GM19395 (cell line): ENCODE data around the gene FOXO3.

Experiments used
- ATAC-seq: cut with Tn5 transposase; IDR thresholded peaks from one replicate; pipeline ENCODE4 v1.9.1; 2021; ENCODE audit warnings: mild to moderate bottlenecking, moderate library complexity; ENCODE audit not compliant: unreplicated experiment

The FOXO3 gene

GRCh38 chr6:108574457-108575141 is 13.9 kb downstream of the FOXO3 start:
- no peak for ATAC-seq

DNA sequence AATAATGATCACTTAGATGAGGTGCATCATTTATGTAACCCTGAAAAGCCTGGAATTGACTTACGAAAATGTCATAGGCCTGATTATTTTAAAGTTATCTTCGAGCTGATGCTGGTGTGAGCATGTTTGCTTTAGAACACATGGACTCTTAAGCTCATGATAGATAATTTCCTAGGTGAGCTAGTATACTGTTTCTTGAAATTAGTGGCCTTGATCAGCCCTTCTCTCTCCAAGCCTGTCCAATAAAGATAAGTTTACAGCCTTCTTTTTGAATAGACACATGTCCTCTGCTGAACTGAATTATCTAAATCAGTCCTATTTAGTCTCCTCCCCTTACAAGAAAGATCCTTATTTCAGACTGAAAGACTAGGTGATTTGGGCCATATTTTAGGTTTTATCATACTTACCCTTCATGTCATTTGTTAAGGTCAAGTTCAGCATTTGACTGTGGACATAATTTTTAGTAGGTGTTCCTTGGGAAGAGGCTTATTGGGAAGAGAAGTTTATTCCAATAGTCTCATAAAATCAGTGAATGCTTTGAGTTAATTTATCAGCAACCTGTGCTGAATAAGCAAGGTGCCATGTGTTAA is 15.3 kb downstream of the FOXO3 start:
- ATAC-seq, result no peak

GRCh38 chr6:108576709-108577108 is 16.0 kb downstream of the FOXO3 start:
- no peak for ATAC-seq

DNA sequence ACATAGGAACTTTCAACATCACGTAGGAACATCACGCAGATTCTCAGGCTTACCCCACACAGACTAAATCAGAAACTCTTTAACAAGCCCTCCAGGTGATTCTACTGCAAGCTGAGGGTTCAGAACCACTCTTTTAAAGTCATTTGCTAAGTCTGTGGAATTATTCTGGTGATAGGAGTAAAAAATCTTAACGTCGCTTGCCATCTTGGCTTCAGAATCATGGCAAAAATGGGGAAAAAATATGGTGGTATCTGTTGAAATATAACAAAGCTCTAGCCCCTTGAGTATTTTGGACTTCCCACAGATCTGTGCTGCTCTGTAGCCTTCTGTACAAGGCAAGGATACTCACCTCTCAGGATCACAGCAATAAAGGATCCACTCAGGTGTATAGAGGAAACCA is 17.4 kb downstream of the FOXO3 start:
- no peak for ATAC-seq

DNA sequence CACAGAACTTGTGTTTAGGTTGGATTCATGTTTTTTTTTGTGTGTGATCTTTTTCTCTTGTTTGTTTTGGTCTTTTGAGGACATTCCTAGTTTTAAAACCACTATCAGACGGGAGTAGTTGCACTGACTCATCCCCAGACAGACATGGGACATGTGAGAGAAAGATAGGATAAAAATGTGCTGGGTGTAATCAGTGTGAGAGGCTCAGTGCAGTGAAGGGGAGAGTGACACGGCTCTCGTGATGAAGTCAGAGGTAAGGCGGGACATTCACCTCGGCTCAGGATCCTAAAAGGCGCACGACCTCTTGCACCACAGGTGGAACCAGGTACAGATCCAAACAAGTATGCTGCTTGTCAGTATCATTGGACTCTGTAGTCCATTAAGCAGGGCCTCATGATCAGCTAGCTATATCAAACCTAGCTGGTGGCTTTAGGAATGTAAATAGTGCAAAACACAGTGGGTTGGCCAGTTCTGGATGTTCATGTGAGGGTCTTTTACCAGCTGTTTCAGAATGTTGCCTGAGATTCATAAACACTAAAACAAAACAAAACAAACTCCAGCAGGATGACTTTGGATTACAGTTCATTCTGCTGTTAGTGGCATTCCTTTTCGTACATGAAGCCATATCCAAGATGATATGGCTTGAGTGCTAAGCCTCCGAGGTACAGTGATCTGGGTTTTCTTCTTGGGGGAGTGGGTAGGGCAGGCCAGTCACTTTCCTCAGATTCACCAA is 18.0 kb downstream of the FOXO3 start:
- no peak for ATAC-seq

GRCh38 chr6:108579328-108579721 is 18.6 kb downstream of the FOXO3 start:
- no peak for ATAC-seq

GRCh38 chr6:108580646-108581045 is 19.9 kb downstream of the FOXO3 start:
- ATAC-seq, result no peak

DNA sequence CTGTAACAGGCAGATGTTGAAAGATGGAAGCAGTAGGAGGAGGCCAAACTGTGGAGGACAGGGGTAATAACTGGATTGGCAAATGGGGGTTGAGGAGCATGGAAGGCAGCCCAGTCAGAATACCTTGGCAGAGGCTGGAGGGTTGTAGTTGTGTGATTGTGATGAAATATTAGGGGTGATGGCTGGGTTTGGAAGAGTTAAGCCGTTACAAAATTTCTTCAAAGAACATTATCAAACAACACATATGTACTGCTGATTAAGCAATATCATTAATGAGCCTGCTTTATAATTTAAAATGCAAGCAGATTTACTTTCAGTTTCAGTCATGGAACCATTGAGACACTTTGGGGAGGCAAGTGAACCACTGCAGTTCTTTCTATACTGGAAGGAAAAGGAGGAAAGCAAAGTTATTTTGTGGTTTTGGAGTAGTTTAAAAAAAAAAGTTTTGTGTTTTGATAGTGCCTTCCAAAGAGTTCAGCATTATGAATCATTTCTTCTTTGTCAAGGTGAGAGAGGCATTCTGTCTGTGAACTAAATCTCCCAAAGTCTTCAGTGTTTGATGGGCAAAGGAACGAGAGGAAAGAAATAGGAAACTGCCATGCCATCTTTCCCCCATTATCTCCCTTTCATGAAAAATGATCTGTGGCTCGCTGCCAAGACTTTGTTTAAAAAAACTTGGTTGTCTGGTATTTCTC is 20.7 kb downstream of the FOXO3 start:
- no peak for ATAC-seq

GRCh38 chr6:108581932-108582475 is 21.3 kb downstream of the FOXO3 start:
- ATAC-seq, result no peak

GRCh38 chr6:108582618-108583017 is 21.9 kb downstream of the FOXO3 start:
- ATAC-seq, result no peak

GRCh38 chr6:108584323-108584722 is 23.6 kb downstream of the FOXO3 start:
- no peak for ATAC-seq

GRCh38 chr6:108585359-108585758 is 24.6 kb downstream of the FOXO3 start:
- no peak for ATAC-seq

DNA sequence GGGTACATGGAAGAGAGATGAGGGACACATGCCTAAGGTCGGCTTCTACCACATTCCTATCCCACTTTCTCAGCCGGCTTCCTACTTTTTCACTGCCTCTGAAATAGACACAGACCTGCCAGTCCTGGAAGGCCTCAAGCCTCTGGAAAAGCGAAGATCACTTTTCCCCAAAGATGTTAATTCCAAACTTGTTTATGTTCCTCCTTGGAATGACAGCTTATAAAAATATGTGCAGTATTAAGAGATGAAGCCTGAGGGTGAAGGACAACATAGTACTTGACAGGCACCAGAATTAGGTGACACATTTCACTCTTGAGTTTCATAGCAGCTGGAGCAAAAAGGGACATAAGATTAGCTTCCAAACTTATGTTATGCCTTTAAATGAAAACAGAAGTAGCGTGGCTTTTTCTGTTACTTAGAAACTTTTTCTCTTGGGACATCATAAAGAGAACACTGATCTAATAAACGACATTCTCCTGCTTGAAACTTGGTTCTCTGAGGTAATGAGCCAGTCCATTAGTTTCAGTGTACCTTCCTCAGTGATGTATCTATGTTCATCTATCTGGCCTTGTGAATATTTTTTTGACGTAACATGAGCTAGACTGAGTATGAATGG is 25.3 kb downstream of the FOXO3 start:
- no peak for ATAC-seq

DNA sequence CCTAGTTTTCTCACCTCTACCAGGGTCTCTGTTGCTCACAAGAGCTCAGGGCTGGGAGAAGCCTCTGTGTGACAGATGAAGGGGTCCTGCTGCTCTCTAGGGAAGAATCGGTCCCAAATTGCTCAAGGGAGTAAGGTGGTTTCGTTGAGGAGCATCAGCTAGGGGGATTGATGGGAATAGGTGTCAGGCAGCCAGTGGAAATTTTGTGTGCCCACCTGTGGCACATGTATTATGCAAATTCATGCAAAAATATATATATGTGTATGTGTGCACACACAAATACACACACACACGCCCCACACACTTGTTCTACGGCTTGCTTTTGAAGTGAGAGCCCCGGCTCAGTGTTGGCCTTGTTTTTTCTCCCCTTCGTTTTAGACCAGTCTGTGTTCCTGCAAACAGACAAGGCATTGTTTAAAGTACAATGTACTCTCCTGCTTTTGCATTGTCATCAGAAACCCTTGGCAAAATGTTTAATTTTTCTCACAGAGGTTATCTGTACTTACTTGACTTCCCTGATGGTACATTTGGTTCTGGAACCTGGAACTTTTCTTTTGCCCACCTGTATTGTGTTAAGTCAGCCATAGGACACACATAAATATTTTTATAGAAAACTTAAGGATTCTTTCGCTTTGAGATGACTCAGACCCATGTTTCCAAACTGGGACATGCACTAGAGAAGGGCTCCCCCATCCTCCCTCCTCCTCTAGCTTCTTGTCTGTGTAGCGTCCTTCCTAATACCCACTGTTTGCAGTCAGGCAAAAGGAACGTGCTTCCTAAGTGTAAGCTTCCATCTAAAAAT is 26.7 kb downstream of the FOXO3 start:
- no peak for ATAC-seq

DNA sequence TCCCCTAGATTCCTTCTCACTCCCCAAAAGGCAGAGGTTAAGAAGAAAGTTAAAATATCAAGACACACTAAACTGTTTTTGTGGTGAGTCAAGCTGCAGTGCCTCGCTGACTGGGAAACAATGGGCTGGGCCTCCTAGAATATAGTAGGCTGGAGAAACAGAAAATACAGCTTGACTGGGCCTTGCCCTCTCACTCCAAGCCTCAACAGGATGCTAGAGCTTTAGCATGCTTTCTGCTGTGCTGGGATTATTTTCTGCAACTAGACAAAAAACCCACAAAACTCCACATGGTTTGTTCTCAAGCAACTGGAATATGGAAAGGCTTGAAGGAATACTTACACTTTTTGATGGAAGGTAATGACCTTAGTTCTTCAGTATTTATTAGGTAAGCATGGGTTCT is 27.9 kb downstream of the FOXO3 start:
- no peak for ATAC-seq

- ATAC-seq, result peak; percentile 45
Observed at GRCh38 chr6:108589244-108589791, 28.6 kb downstream of the FOXO3 start.

DNA sequence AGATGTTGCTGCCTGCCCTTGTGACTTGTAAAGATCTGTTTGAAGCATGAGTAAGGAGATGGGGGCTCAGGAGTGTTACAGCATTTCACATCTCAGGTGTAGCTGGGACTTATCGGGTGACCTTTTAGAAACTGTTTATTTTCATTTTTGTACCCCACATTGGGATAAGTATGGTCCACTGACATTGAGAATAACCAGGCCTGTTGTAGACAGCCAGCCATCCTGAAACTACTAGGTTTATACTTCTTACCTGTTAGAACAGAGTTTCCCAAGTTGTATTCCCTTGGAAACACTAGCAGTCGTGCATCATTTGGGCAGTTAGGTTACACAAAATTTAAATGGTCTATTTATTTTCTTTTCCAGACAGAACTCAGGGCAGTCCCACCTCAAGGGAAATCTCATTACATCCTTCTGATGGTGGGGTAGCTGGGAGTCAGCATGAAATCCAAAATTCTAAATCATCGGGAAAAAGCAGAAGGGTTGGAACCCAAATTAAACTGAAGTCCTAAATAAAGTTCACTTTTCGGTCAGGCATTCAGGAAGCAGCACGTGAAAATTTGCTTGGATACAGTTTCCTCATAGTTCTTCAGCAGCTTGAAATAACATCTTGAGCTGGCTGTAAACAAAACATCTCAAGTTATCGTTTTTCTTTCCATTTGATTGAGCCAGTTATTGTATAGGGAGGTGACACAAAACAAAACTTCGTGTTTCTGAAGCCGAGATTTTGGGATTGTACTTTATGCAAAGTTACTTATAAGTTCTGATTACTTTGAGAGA is 30.5 kb downstream of the FOXO3 start:
- ATAC-seq, result no peak

GRCh38 chr6:108592371-108593337 is 31.9 kb downstream of the FOXO3 start:
- peak; percentile 83 for ATAC-seq
